Measurements from ENCODE around the gene BNC2. TPM values are rescaled to one million over a fixed set of nuclear protein-coding genes. Genes with fewer than 3 reads are reported as not detected.

Gene BNC2
- total RNA-seq, 2 donors from 2014 or later, result 0.32 TPM; not detected in 1

DNA sequence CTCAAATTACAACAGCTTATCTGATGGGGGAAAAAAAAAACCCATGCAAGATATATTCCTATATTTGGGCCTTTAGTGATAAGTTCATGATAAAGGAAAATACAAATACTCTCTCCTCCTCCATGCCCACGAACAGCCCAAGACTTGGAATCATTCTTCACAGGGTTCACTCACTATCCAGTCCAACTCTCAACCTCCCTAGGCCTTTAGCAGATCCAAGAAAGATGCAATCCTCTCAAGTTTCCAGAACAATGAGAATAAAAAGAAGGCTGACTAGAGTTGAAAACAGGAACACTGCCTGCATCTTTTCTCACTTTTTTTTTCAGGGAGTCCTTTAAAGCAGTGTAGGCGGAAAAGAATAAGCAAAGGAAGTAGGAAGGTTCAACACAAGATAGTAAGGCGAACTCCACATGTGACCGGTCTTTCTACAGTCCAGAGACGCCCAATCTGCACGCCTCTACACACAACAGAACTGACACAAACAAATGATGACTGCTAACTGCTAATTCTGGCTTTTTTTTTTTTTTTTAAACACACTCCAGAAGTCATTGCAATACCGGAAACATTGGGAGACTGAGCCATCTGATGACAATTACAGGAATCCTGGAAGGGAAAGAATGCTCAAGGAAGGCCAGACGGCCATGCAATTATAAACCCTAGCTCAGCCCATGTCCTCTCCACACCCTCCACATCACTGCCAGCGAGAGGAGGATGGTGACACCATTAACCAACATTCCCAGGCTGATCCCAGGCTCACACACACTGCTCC is 75.4 kb downstream of the BNC2 start:
- Mint-ChIP-seq H3K36me3 (ENCODE audit: insufficient read depth in 2 of 2) (no peaks in the 10 kb centered on the region), H3K4me3 (no peak overlapping the region), H3K4me1 (ENCODE audit: low read depth) (no peaks in the 10 kb centered on the region), H3K9me3 (peaks cover 2% of the 10 kb centered on the region in 2 donors), H3K27me3 (ENCODE audit: low read depth) (no peaks in the 10 kb centered on the region), H3K27ac (no peak overlapping the region)
- no peak for ATAC-seq (replicated peaks in 1 of 2)
- no peak for DNase-seq

DNA sequence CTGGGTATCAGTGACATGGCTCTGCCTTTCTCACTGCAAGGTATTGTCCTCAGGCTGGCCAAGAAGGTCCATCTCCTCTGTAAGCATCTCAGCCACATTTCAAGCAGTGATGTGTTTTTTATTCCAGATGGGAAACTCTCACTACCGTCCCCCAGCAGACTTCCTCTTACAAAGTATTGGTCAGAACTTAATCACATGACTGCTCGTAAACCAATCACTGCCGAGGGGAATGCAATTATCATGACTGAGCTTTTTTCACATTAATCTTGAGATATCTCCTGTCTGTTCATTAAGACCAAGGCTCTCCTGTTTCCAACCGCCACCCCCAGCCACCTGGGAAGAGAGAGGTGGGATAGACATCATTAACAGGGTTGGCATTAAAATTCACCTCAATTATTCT is 76.4 kb downstream of the BNC2 start:
- ATAC-seq (replicated peaks in 1 of 2) (no peak), DNase-seq (no peak)
- Mint-ChIP-seq H3K4me3 (no peak overlapping the region), H3K27ac (no peak overlapping the region), H3K27me3 (ENCODE audit: low read depth) (no peaks in the 10 kb centered on the region), H3K36me3 (ENCODE audit: insufficient read depth in 2 of 2) (no peaks in the 10 kb centered on the region), H3K4me1 (ENCODE audit: low read depth) (no peaks in the 10 kb centered on the region), H3K9me3 (peaks cover 2% of the 10 kb centered on the region in 2 donors)

DNA sequence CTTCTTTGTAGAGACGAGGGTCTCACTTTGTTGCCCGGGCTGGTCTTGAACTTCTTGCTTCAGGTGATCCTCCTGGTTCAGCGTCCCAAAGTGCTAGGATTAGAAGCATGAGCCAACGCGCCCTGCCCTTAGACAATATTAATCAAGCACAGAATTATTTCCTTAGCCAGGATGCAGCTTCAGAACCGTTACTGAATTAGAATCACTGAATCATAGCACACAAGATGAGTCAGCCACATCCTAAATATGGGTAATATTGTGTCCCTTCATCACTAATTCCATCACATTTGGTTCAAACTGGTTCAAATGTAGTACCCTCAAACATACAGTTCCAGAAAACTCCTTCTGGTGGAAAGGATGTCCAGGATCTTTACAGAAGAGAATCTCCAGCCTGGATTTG is 82.7 kb downstream of the BNC2 start:
- no peak overlapping the region for H3K4me3 Mint-ChIP-seq
- no peak overlapping the region for H3K27ac Mint-ChIP-seq
- H3K4me1 Mint-ChIP-seq (ENCODE audit: low read depth), result no peaks in the 10 kb centered on the region
- peaks cover 0 to 2% of the 10 kb centered on the region in 2 donors for H3K36me3 Mint-ChIP-seq (ENCODE audit: insufficient read depth in 2 of 2)
- no peaks in the 10 kb centered on the region for H3K27me3 Mint-ChIP-seq (ENCODE audit: low read depth)
- H3K9me3 Mint-ChIP-seq, result peaks cover 2 to 3% of the 10 kb centered on the region in 2 donors
- DNase-seq (no peak), ATAC-seq (replicated peaks in 1 of 2) (no peak)

DNA sequence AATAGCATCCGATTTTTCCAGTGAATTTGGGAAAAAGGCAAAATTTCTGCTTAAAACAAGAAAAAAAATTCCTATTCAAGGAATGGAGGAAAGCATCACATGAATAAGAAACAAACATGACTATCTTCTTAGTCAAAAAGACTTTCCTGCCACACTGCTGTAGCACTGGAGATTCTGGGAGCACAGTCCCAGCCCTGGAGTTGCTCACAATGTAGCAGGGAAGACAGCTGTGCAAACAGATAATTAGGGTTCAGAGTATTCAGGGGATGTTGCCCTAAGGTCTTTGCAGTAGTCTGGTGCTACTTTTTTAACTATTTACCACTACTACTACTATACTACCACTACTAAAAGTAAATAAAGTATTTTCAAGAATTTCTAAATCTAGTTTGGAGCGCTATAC is 86.5 kb downstream of the BNC2 start:
- H3K4me1 Mint-ChIP-seq (ENCODE audit: low read depth), result no peaks in the 10 kb centered on the region
- peaks cover 0 to 3% of the 10 kb centered on the region in 2 donors for H3K9me3 Mint-ChIP-seq
- ATAC-seq (replicated peaks in 1 of 2) (no peak), DNase-seq (no peak)
- no peak overlapping the region for H3K4me3 Mint-ChIP-seq
- peaks cover 0 to 5% of the 10 kb centered on the region in 2 donors for H3K36me3 Mint-ChIP-seq (ENCODE audit: insufficient read depth in 2 of 2)
- no peak overlapping the region for H3K27ac Mint-ChIP-seq
- H3K27me3 Mint-ChIP-seq (ENCODE audit: low read depth), result no peaks in the 10 kb centered on the region

DNA sequence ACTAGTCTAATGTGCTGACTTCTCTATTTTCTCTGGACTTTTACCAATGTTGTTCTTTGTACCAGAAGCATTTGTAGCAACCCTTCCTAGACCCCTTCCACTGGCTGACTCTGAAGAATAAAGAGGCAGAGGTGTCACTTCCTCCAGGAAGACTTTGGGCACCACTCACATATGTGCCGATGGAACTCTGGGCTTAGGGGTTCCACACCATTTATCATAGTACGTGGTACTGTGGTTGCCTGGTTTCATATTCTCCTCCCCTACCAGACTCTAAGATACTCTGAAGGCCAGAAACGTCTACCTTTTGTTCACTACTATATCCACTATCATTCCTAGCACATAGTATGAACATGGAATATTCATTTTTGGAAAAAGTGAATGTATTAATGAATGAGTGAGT is 88.0 kb downstream of the BNC2 start:
- DNase-seq (no peak), ATAC-seq (replicated peaks in 1 of 2) (no peak)
- H3K9me3 Mint-ChIP-seq, result no peaks in the 10 kb centered on the region
- H3K4me3 Mint-ChIP-seq, result no peak overlapping the region
- peaks cover 0 to 3% of the 10 kb centered on the region in 2 donors for H3K36me3 Mint-ChIP-seq (ENCODE audit: insufficient read depth in 2 of 2)
- no peaks in the 10 kb centered on the region for H3K4me1 Mint-ChIP-seq (ENCODE audit: low read depth)
- H3K27ac Mint-ChIP-seq, result no peak overlapping the region
- H3K27me3 Mint-ChIP-seq (ENCODE audit: low read depth), result no peaks in the 10 kb centered on the region

DNA sequence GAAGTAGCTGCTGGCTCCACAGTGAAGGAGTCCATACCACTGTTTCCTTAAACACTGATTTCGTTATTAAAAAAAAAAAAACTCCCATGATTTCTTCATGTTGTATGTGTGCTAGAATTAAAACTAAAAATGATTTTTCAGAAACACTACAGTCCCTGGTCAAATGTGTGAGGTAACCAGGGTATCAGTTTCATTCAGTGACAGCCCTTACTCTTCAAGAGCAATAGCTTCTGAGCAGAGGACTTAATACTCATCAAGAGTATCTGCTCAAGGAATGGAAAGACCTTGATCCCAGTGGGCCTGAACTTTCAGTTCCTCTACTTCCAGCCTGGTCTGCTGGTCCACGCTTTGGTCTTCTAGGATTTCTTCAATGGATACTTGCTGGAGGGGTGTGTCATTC is 95.1 kb downstream of the BNC2 start:
- ATAC-seq (replicated peaks in 1 of 2) (no peak), DNase-seq (no peak)
- Mint-ChIP-seq H3K27me3 (ENCODE audit: low read depth) (no peaks in the 10 kb centered on the region), H3K36me3 (ENCODE audit: insufficient read depth in 2 of 2) (peaks cover 0 to 3% of the 10 kb centered on the region in 2 donors), H3K27ac (no peak overlapping the region), H3K4me3 (no peak overlapping the region), H3K9me3 (peaks cover 0 to 1% of the 10 kb centered on the region in 2 donors), H3K4me1 (ENCODE audit: low read depth) (no peaks in the 10 kb centered on the region)

DNA sequence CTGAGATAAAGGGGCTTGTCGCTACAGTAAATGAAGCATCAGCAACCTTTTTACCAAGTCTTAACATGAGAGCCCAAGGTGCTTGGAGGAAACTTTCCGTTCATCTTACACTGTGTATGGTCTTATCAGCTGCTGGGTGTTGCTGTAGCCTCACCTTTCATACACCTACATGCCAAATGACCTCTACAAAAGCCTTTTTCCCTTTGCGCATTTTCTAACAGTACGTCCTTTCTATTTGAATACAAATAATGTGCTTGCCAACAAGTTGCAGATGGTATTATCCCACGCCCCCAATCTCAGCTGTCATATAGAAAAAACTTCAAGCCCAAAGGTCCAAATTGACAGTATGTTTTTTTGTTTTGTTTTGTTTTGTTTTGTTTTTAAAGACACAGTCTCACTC is 96.9 kb downstream of the BNC2 start:
- no peaks in the 10 kb centered on the region for H3K27me3 Mint-ChIP-seq (ENCODE audit: low read depth)
- peaks cover 2 to 6% of the 10 kb centered on the region in 2 donors for H3K9me3 Mint-ChIP-seq
- H3K36me3 Mint-ChIP-seq (ENCODE audit: insufficient read depth in 2 of 2), result no peaks in the 10 kb centered on the region
- H3K27ac Mint-ChIP-seq, result no peak overlapping the region
- no peak overlapping the region for H3K4me3 Mint-ChIP-seq
- DNase-seq, result no peak
- ATAC-seq (replicated peaks in 1 of 2), result no peak
- no peaks in the 10 kb centered on the region for H3K4me1 Mint-ChIP-seq (ENCODE audit: low read depth)

DNA sequence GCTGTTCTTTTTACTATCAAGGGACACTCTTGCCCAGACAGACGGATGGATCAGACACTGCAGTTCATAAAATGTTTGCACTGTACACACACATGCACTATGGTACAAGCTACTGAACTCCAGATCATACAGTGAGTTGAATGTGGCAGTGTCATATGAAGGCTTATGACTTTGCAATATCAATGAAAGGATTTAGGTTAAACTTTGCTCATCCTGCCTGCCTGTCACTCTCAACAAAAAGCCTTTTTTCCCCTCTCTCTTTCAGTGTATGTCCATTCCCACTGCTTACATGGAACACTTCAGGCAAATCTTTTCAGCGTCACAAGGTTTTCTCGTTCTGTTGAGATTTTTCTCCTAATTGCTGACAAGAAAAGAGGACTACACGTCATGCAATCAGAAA is 97.4 kb downstream of the BNC2 start:
- H3K4me1 Mint-ChIP-seq (ENCODE audit: low read depth), result no peaks in the 10 kb centered on the region
- no peak for ATAC-seq (replicated peaks in 1 of 2)
- peaks cover 5 to 9% of the 10 kb centered on the region in 2 donors for H3K9me3 Mint-ChIP-seq
- H3K4me3 Mint-ChIP-seq, result no peak overlapping the region
- no peak for DNase-seq
- no peak overlapping the region for H3K27ac Mint-ChIP-seq
- no peaks in the 10 kb centered on the region for H3K27me3 Mint-ChIP-seq (ENCODE audit: low read depth)
- H3K36me3 Mint-ChIP-seq (ENCODE audit: insufficient read depth in 2 of 2), result no peaks in the 10 kb centered on the region

DNA sequence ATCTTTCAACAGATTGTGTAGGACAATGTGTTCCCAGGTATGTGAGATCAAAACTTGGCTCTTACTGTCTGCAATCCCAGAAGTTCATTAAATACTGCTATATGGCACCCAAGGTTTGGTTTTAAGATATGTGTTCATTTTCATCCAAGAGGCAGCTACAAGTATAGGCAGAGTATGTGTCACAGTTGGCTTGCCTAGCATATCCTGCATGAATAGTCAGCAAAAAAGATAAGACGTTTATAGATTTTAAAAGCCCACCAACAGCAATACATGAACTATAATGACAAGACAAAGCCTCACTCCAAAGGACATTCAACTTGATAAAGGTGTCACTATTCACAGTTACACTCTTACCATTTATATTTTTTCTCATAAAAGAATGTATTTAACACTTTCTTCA is 99.1 kb downstream of the BNC2 start:
- Mint-ChIP-seq H3K4me1 (ENCODE audit: low read depth) (no peaks in the 10 kb centered on the region), H3K9me3 (peaks cover 5 to 11% of the 10 kb centered on the region in 2 donors), H3K27me3 (ENCODE audit: low read depth) (no peaks in the 10 kb centered on the region), H3K27ac (no peak overlapping the region), H3K36me3 (ENCODE audit: insufficient read depth in 2 of 2) (no peaks in the 10 kb centered on the region), H3K4me3 (no peak overlapping the region)
- ATAC-seq (replicated peaks in 1 of 2) (no peak), DNase-seq (no peak)

DNA sequence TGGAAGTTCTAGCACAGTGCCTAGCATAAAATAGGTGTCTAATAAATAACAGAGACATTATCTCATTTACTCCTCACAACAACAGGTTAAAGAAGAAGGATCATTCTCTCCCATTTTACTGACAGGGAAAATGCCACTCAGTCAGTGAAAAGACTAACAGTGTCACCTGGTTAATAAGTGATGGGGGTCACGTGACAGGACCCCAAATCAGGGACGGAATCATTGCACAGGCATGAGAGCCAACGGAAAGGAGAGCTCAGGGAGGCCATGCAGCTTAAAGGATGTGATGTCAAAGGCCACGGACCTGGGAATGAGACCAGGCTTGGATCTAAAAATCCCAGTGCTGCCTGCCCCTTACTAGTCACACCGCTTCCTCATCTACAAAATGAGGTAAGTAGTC is 101.2 kb downstream of the BNC2 start:
- H3K27me3 Mint-ChIP-seq (ENCODE audit: low read depth), result no peaks in the 10 kb centered on the region
- no peaks in the 10 kb centered on the region for H3K36me3 Mint-ChIP-seq (ENCODE audit: insufficient read depth in 2 of 2)

DNA sequence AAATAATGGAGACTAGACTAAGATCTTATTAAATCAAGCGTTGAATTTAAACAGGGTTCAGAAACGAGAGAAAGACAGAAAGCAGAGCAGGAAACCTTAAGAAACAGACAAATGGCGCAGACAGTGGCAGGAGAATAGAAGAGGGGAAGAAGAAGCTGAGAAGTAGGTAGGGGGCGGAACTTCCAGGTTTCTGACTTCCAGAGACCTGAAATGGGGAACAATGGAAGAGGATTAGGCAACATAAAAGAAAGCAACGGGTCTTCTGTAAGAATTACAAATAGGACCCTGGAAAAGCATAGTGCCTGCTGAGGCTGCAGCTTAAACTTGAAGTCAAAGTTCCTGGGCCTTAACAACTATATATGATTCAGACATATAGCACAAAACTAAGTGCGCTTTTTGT is 101.7 kb downstream of the BNC2 start:
- H3K27me3 Mint-ChIP-seq (ENCODE audit: low read depth), result no peaks in the 10 kb centered on the region
- no peak for ATAC-seq (replicated peaks in 1 of 2)
- H3K36me3 Mint-ChIP-seq (ENCODE audit: insufficient read depth in 2 of 2), result no peaks in the 10 kb centered on the region
- no peaks in the 10 kb centered on the region for H3K4me1 Mint-ChIP-seq (ENCODE audit: low read depth)
- H3K4me3 Mint-ChIP-seq, result no peak overlapping the region
- H3K9me3 Mint-ChIP-seq, result peaks cover 5 to 11% of the 10 kb centered on the region in 2 donors
- H3K27ac Mint-ChIP-seq, result no peak overlapping the region
- DNase-seq, result no peak

More for the DNA sequence above, 101.2 kb downstream of the BNC2 start:
- no peak for DNase-seq
- no peak overlapping the region for H3K27ac Mint-ChIP-seq
- H3K9me3 Mint-ChIP-seq, result peaks cover 5 to 11% of the 10 kb centered on the region in 2 donors
- ATAC-seq (replicated peaks in 1 of 2), result no peak
- H3K4me3 Mint-ChIP-seq, result no peak overlapping the region
- no peaks in the 10 kb centered on the region for H3K4me1 Mint-ChIP-seq (ENCODE audit: low read depth)

DNA sequence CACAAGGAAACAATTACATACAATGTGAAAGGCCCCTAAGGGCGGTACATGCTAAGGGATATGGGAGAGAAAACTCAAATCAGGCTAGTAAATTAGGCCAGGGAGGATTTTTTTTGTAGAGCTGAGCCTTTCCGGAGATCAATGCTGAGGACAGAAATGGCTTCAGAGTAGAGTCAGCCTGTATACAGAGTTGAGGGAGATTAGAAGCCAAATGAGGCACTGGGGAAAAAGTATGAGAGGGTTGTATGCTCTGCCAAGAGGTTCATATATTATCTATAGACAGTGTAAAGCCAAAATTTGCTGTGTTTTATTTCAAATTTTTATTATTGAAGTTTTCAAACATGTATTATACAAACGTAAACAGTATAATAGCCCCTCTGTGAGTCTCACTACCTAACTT is 103.1 kb downstream of the BNC2 start:
- Mint-ChIP-seq H3K4me3 (no peak overlapping the region), H3K36me3 (ENCODE audit: insufficient read depth in 2 of 2) (no peaks in the 10 kb centered on the region), H3K9me3 (peaks cover 6 to 11% of the 10 kb centered on the region in 2 donors), H3K27ac (no peak overlapping the region), H3K4me1 (ENCODE audit: low read depth) (no peaks in the 10 kb centered on the region), H3K27me3 (ENCODE audit: low read depth) (no peaks in the 10 kb centered on the region)
- ATAC-seq (replicated peaks in 1 of 2), result no peak
- no peak for DNase-seq

DNA sequence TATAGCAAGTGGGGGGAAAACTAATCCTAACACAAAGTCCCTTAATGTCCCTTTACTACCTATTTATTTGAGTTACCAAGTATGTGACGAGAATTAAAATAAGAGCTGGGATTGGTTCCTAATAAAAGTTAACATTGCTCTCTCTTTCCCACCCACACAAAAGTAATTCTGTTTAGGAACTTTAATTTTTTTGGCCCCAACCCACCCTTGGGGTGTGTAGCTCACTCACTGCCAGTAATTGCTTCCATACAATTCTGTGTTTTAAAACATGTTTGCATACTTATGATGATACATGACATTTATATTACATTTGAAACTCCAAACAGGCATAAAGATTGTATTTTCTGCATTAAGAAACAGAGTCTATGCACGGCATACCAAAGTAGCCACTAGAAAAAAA is 106.5 kb downstream of the BNC2 start:
- Mint-ChIP-seq H3K27ac (no peak overlapping the region), H3K9me3 (peaks cover 6 to 7% of the 10 kb centered on the region in 2 donors), H3K4me3 (no peak overlapping the region), H3K36me3 (ENCODE audit: insufficient read depth in 2 of 2) (peaks cover 0 to 2% of the 10 kb centered on the region in 2 donors), H3K27me3 (ENCODE audit: low read depth) (no peaks in the 10 kb centered on the region), H3K4me1 (ENCODE audit: low read depth) (no peaks in the 10 kb centered on the region)
- ATAC-seq (replicated peaks in 1 of 2), result no peak
- no peak for DNase-seq
